Measurements from ENCODE around the gene ADAMTS18.

DNA sequence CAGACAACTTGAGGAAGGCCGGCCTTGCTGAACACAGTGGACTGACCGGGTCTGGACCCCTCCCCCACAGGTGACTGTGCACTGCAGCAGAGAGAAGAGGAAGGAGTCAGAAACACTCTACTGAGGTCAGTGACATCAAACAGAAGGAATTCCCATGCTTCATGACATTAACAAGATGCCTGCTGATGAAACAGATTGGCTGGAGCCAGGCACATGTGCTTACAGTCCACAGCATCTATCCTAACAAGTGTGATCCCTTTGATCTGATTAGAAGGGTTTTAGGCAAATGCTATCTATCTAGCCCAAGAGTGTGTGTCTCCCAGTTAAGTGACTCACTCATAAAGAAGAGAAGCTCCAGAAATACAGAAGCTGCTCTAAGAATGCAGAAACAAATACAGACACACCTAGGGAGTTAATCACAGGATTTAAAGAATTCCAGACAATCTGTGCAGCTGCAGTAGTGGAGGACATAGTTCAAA, 145.5 kb downstream of the ADAMTS18 start:
- no peak for TF ChIP-seq POLR2A (IDR thresholded peaks at IDR 0.05)
- TF ChIP-seq, protein P1, sequence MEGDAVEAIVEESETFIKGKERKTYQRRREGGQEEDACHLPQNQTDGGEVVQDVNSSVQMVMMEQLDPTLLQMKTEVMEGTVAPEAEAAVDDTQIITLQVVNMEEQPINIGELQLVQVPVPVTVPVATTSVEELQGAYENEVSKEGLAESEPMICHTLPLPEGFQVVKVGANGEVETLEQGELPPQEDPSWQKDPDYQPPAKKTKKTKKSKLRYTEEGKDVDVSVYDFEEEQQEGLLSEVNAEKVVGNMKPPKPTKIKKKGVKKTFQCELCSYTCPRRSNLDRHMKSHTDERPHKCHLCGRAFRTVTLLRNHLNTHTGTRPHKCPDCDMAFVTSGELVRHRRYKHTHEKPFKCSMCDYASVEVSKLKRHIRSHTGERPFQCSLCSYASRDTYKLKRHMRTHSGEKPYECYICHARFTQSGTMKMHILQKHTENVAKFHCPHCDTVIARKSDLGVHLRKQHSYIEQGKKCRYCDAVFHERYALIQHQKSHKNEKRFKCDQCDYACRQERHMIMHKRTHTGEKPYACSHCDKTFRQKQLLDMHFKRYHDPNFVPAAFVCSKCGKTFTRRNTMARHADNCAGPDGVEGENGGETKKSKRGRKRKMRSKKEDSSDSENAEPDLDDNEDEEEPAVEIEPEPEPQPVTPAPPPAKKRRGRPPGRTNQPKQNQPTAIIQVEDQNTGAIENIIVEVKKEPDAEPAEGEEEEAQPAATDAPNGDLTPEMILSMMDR (IDR thresholded peaks at IDR 0.05) = no peak
